ACC112 (cell line): Measurements from ENCODE around the gene NOPCHAP1.
A peak's percentile ranks its signal among the peaks of the same experiment; 100 is the strongest.
"Not testable (repeated sequence)": the region's sequence is repeated elsewhere in the genome, so short reads cannot be mapped to it uniquely, and the experiment has no call there.

Experiments
- H2AFZ ChIP-seq: fragments of 200-600 bp; sonication (generic); one replicate; pipeline ENCODE4 v1.6.0; 2017; ENCODE audit warnings: antibody characterized with exemption, low read length; ENCODE audit not compliant: unreplicated experiment
- H3K27ac ChIP-seq: fragments of 200-600 bp; sonication (generic); 2 replicates; pipeline ENCODE4 v1.5.1; 2014; ENCODE audit warnings: low read depth, mild to moderate bottlenecking, antibody characterized with exemption, low read length, moderate library complexity
- H3K27me3 ChIP-seq: fragments of 200-600 bp; sonication (generic); 2 replicates; pipeline ENCODE4 v1.6.1; 2014; ENCODE audit warnings: mild to moderate bottlenecking, antibody characterized with exemption, low read length, moderate library complexity, mixed read lengths; ENCODE audit not compliant: insufficient read depth
- H3K36me3 ChIP-seq: fragments of 200-600 bp; sonication (generic); 2 replicates; pipeline ENCODE4 v1.6.1; 2016; ENCODE audit warnings: mild to moderate bottlenecking, antibody characterized with exemption, low read length, moderate library complexity, mixed read lengths; ENCODE audit not compliant: insufficient read depth
- H3K4me1 ChIP-seq: fragments of 200-600 bp; sonication (generic); one replicate; pipeline ENCODE4 v1.6.1; 2016; ENCODE audit warnings: low read length, mixed read lengths; ENCODE audit not compliant: insufficient read depth, unreplicated experiment, control insufficient read depth
- H3K4me3 ChIP-seq: fragments of 200-600 bp; sonication (generic); 2 replicates; pipeline ENCODE4 v1.5.1; 2014; ENCODE audit warnings: mild to moderate bottlenecking, low read depth, low read length
- H3K79me2 ChIP-seq: fragments of 200-600 bp; sonication (generic); one replicate; pipeline ENCODE4 v1.6.0; 2016; ENCODE audit warnings: low read length; ENCODE audit not compliant: control insufficient read depth, unreplicated experiment, insufficient read depth

The NOPCHAP1 gene

DNA sequence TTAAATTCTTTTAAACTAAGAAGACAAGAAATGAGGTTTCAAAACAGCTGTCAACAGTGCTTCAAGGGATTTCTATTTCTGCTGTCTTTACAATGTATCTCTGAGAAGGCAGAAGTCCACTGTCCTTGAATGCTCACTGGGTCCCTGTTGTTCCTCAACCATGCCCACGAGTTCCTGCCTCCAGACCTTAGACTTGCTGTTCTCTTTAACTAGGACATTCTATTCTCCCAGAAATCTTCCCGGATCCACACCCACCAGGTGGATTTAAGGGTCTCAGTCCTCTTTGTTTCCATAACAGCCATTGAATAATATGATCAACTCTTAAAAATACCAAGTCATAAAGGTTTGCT is 21.3 kb upstream of the NOPCHAP1 start:
- Histone ChIP-seq H3K4me3 (no peak overlapping the region), H3K4me1 (peaks cover 6% of the 10 kb centered on the region), H2AFZ (no peak overlapping the region)

DNA sequence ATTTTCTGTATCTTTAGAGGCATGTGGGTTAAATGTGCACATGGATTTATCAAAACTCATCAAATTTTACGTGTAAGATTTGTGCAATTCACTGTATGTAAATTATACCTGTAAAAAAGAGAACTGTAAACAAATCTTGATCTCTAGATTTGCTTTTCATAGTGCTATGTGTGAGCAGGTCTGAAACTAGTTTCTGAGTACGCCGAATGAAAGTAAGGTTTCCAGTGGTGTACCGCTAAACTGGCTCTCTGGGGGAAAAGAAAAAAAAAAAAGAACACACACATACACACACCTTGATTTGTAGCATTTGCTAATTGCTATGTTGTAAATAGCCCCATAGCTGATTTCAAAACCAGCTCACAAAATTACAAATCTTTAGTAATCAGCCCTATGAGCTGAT is 19.4 kb upstream of the NOPCHAP1 start:
- Histone ChIP-seq H3K36me3 (no peaks in the 10 kb centered on the region), H3K4me1 (peaks cover 7% of the 10 kb centered on the region), H3K27ac (no peak overlapping the region), H3K27me3 (no peaks in the 10 kb centered on the region), H3K4me3 (no peak overlapping the region), H3K79me2 (no peaks in the 10 kb centered on the region), H2AFZ (no peak overlapping the region)

More for the DNA sequence above, 21.3 kb upstream of the NOPCHAP1 start:
- Histone ChIP-seq H3K36me3 (no peaks in the 10 kb centered on the region), H3K79me2 (no peaks in the 10 kb centered on the region), H3K27ac (no peak overlapping the region), H3K27me3 (no peaks in the 10 kb centered on the region)

DNA sequence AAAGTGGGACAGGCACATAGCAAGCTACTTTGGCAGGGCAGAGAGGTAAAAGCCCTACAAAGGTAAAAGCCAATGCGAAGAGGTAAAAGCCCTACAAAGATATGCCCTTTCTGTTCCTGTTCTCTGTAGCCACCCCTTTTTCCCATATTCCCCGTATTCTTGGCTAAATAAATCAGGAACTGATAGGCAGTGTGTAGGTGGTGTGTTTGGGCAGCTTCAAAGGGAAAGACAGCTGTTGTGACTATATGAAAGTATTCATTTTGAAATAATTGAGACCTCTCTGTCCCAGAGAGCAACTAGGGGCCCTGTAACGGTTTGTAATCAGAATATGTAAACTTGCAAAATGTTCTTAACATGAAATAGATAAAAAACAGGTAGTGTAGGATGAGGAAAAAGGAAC is 16.8 kb upstream of the NOPCHAP1 start:
- Histone ChIP-seq H3K79me2 (no peaks in the 10 kb centered on the region), H2AFZ (no peak overlapping the region), H3K36me3 (no peaks in the 10 kb centered on the region), H3K4me1 (peaks cover 10% of the 10 kb centered on the region), H3K27me3 (no peaks in the 10 kb centered on the region), H3K27ac (no peak overlapping the region), H3K4me3 (no peak overlapping the region)

DNA sequence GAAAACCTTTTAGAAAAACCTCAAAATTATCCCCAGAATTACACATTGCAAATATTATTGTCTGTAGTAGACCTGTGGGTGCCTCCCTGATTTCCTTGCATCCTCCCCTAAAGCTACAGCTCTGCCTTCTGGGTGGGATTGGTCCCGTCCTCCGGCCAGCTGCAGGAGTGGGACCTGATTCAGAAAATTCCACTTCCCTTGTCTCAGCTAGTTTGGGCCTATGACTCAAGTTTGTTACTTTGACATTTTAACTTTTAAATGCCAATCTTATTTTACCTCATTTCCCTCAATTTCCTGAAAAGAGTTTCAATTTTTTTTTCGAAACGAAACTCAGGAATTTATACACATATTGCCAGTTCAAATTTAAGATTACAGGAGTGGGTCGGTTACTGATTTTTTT is 14.8 kb upstream of the NOPCHAP1 start:
- Histone ChIP-seq H2AFZ (no peak overlapping the region), H3K4me3 (no peak overlapping the region), H3K27ac (no peak overlapping the region), H3K4me1 (peaks cover 27% of the 10 kb centered on the region), H3K79me2 (no peaks in the 10 kb centered on the region), H3K27me3 (no peaks in the 10 kb centered on the region), H3K36me3 (no peaks in the 10 kb centered on the region)

DNA sequence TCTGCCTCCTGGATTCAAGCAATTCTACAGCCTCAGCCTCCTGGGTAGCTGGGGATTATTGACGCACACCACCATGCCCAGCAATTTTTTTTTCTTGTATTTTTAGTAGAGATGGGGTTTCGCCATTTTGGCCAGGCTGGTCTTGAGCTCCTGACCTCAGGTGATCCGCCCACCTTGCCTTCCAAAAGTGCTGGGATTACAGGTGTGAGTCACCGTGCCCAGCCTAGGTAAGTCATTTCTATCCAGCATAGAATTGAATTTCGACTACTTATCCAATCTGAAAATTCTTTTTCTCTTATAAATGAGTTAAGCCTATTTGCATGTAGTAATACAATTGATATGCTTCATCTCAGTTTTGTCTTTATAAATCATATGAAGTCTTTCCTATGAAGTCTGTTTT is 12.9 kb upstream of the NOPCHAP1 start:
- Histone ChIP-seq H3K4me1 (peaks cover 30% of the 10 kb centered on the region), H3K27me3 (no peaks in the 10 kb centered on the region), H3K79me2 (no peaks in the 10 kb centered on the region), H3K27ac (no peak overlapping the region), H3K36me3 (no peaks in the 10 kb centered on the region), H3K4me3 (no peak overlapping the region), H2AFZ (no peak overlapping the region)

DNA sequence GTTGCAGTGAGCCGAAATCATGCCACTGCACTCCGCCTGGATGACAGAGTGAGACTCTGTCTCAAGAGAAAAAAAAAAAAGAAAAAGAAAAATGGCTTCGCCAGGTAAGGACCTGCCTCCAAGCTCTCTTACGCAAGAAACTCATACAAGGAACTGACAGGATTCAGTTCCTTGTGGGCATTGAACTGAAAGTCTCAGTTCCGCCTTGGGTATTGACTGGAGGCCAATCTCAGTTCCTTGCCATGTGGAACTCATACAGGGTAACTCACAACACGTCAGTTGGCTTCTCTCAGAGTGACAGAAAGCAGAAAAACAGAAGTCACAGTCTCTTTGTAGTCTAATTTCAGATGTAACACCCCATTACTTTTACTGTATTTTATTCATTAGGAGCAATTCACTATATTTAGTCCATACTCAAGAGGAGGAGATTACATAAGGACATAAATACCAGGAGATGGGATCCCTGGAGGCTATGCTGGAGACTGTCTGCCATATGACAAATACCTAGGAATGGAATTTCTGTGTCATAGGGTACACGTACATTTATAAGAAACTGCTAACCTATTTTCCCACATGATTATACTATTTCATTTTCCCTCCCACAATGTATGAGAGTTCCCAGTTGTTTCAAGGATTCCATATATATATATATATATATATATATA is 11.4 kb upstream of the NOPCHAP1 start:
- no peaks in the 10 kb centered on the region for H3K27me3 ChIP-seq
- H3K4me3 ChIP-seq, result 0 out of 2 replicates have a peak overlapping the region, but pooled peaks have one; percentile 11
- H2AFZ ChIP-seq, result no peak overlapping the region

DNA sequence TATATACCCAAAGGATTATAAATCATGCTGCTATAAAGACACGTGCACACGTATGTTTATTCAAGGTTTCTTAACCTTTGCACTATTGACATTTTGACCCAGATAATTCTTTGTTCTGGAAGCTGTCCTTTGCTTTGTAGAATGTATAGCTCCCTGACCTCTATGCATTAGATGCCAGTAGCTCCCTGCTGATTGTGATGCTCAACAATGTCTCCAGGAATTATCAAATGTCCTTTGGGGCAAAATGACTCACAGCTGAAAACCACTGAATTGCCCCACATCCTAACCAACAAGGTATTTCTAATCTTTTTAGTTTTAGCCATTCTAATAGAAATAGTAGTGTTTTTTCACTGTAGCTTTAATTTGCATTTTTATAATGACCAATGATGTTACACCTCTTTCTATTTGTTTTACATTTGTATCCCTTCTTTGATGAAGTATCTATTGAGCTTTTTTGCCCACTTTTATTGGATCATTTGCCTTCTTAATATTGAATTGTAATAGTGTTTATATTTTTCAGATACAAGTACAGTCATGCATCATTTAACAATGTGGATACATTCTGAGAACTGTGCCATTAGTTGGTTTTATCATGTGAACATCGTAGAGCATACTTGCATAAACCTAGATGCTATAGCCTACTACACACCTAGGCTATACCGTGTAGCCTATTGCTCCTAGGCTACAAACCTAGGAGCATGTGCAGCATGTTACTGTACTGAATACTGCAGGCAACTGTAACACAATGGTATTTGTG is 10.4 kb upstream of the NOPCHAP1 start:
- H2AFZ ChIP-seq, result no peak overlapping the region
- peak overlapping the region; percentile 38; the same call in 1 of the 2 replicates for H3K27ac ChIP-seq

More for the DNA sequence above, 11.4 kb upstream of the NOPCHAP1 start:
- Histone ChIP-seq H3K36me3 (no peaks in the 10 kb centered on the region), H3K27ac (0 out of 2 replicates have a peak overlapping the region, but pooled peaks have one; percentile 30), H3K4me1 (peaks cover 30% of the 10 kb centered on the region), H3K79me2 (no peaks in the 10 kb centered on the region)

DNA sequence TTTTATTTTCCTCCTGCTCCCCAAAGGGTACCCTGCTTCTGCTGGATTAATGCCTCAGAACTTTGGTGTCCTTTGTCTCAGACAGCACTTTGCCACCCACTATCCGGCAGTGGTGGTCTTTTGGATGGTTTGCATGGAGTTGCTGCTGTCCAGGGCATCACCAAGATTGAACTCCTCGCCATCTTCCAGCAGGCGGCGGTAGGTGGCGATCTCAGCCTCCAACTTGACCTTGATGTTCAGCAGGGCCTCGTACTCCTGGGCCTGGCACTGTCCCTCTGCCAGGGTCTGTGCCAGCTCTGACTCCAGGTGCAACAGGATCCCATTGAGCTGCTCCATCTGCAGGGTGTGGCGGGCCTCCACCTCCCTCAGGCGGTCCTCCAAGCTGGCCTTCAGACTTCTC is 9.4 kb upstream of the NOPCHAP1 start:
- Histone ChIP-seq H2AFZ (no peak overlapping the region), H3K79me2 (no peaks in the 10 kb centered on the region), H3K4me1 (peaks cover 23% of the 10 kb centered on the region), H3K27ac (no peak overlapping the region), H3K4me3 (no peak overlapping the region), H3K36me3 (no peaks in the 10 kb centered on the region), H3K27me3 (no peaks in the 10 kb centered on the region)

More for the DNA sequence above, 10.4 kb upstream of the NOPCHAP1 start:
- Histone ChIP-seq H3K4me3 (no peak overlapping the region), H3K79me2 (no peaks in the 10 kb centered on the region), H3K27me3 (no peaks in the 10 kb centered on the region), H3K4me1 (peaks cover 30% of the 10 kb centered on the region), H3K36me3 (no peaks in the 10 kb centered on the region)

DNA sequence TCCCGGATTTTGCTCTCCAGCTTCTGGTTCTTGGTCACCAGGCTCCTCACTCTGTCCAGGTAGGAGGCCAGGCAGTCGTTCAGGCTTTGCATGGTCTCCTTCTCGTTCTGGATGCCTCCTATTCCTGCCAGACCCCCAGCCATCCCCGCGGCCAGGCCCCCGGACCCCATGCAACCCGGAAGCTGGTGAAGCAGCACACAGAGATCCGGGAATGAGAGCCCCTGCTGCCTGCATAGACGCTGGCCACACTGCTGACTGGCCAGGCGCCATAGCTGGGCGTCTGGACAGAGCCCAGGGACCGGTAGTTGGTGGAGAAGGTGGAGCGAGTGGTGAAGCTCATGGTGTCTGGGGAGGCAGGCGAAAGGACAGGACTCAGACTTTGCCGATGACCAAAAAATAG is 8.4 kb upstream of the NOPCHAP1 start:
- H3K36me3 ChIP-seq, H3K27ac ChIP-seq, H2AFZ ChIP-seq, H3K4me3 ChIP-seq, H3K79me2 ChIP-seq, H3K27me3 ChIP-seq: not testable (repeated sequence)
- H3K4me1 ChIP-seq, result peaks cover 22% of the 10 kb centered on the region

DNA sequence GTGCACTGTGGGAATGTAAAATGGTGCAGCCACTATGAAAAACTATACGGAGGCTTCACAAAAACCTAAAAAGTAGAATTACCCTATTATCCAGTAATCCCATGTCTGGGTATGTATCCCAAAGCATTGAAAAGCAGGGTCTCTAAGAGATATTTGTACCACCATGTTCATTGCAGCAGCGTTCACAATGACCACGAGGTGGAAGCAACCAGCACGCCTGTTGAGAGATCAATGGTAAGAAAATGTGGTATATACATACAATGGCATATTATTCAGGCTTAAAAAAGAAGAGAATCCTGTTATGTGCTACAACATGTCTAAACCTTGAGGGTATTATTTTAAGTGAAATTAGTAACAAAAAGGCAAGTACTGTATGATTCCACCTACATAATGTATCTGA is 910 bp upstream of the NOPCHAP1 start:
- peaks cover 16% of the 10 kb centered on the region for H3K4me1 ChIP-seq
- peaks cover 13% of the 10 kb centered on the region for H3K79me2 ChIP-seq
- peaks cover 17% of the 10 kb centered on the region for H3K36me3 ChIP-seq
- H3K4me3 ChIP-seq, result peak overlapping the region; percentile 98
- H3K27me3 ChIP-seq, result no peaks in the 10 kb centered on the region
- H2AFZ ChIP-seq, result peak overlapping the region; percentile 82
- H3K27ac ChIP-seq, result no peak overlapping the region

DNA sequence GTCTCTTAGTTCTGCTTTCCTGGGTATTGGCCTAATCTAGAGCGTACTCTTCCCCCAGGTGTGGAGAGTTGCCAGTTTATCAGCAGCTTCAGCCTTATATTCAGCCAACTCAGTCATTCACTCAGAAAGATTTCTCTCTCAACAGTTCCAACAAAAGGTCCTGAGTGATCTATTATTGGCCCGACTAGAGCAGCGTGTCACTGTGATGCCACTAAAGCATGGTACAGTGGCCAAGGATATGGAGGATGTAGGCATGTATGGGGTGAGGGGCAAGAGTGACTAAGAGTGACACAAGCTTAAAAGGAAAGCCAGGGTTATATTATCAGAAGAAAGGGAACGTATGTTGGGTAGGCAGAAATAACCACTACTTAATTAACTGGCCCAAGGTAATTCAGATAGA is 4.8 kb downstream of the NOPCHAP1 start:
- Histone ChIP-seq H2AFZ (no peak overlapping the region), H3K27ac (no peak overlapping the region), H3K36me3 (peaks cover 32% of the 10 kb centered on the region)

More for the DNA sequence above, 4.8 kb downstream of the NOPCHAP1 start:
- Histone ChIP-seq H3K27me3 (no peaks in the 10 kb centered on the region), H3K4me3 (no peak overlapping the region), H3K4me1 (peaks cover 21% of the 10 kb centered on the region), H3K79me2 (peaks cover 13% of the 10 kb centered on the region)
